Activated T-cell treated with anti-CD3 and anti-CD28 coated beads, Interleukin-2, amount 50 U/mL, for 1 hour (primary cell): ENCODE results near the gene PRLR.
"Not testable (repeated sequence)": the region's sequence is repeated elsewhere in the genome, so short reads cannot be mapped to it uniquely, and the experiment has no call there.

Source experiments
- DNase-seq: peaks from one replicate; pipeline ENCODE4 v3.0.0-alpha.2; 2020

The PRLR gene

DNA sequence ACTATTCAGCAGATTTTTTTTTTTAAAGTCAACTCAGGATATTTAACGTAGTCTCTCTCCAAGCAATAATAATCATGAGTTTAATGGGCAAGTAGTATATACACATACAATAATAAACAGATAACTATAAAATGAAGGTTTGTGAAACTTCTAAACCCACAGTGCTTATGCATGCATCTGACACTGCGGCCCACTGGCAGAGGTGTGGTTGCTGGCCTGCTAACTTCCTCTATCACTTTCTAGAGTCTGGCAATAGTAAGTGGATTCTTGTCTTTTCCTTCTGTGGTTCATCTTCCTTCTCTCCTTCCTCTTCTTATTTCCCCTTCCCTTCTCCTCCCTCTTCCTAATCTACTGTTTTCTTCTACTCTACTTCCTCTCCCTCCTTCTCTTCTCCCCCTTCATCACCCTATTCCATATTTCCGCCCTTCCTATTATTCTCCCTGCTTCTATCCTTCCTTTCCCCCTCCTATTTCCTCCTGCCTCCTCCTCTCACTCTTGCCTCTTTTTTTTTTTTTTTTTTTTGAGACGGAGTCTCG is 164.0 kb downstream of the PRLR start:
- DNase-seq: no peak

DNA sequence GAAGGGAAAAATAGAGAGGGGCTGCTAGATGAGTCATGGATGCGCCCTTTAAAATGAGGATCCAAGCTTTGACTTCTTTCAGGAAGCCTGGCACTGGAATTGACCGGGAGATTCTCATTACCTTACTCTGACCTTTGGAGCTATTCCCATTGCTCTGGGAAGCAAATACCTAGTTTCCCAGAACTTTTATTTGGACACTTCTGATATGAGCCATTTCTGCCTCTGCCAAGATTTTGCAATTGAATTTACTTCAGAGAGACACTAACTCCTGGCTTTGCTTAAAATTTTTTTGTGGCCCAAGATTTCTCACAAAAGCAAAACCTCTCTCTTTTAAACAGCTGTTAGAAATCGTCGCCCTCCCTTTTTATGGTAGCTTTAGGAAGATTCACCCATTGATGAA is 166.9 kb downstream of the PRLR start:
- DNase-seq: no peak

DNA sequence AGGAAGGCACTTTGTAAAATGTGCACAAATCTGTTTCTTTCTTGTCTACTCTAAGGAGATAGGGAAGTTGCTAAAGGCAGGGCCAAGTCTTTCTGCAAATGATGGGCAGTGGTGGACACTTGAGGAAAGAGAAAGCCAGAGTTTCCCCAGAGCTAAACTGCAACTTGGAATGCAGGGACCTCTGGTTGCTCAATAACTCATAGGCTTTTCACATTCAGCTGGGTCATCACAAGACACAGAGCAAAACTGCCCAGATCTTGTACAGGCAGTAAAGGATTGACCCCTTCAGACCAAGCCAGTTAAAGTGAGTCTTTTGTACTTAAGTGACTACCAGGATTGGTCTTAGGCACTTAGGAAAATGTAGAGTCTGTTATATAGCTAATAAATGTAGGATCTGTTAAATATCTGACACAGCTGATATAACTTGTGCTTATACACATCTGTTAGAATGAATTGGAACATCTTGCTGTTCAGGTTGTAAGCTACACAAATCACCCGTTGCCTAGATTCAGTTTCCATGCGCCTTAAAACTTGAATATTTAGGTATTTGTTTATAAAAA is 169.0 kb downstream of the PRLR start:
- no peak for DNase-seq

DNA sequence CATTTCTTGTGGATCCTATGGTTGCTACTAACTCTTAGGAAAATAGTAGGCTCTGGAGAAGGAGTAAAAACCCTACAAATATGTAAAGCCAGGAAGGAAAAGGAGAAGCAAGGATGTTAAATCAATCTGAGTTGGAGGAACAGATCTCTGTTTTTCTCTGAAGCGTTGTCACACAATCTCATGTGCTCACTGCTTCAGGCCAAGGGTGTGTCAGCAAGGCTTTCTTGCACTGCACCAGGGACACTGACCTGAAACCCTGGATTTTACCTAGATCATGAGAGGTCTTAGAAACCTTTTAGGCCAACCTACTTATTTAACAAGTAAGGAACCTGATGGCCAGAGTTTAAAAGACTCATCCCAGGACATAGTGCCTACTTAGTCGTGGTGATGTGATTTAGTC is 170.1 kb downstream of the PRLR start:
- no peak for DNase-seq

DNA sequence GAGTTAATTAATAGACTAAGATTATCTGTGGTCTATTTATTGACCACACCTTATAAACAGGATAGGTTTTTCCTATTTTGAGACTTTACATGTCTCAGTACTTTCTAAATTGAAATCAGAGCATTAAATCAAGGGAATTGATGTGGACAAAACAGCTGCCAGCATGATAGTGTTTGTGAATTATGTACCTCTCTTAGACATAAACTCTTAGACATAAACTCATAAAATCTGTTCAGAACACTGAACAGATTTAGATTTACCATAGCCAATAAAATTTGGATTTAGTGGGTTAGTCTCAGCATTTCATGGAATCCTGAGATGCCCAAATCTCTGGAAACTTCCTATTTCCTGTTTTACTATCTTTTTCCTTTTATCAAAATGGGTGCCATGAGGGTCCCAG is 171.0 kb downstream of the PRLR start:
- no peak for DNase-seq

DNA sequence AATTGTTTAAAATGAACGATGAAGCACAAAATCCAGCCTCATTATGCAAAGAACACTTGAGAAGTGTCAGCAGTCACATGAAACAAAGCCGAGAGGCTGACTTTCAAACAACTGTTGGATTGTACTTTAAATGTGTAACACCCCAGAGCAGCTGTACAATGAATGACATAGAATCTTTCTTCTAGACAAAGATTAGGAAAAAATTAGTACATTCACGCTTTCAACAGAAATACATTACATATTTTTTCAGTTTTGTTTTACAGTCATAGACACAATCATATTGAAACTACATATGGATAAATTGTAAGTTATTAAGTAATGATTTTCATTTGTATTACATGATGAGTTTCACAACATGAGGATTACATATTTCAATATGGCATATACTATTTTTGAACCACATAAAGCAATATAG is 171.9 kb downstream of the PRLR start:
- DNase-seq: no peak

DNA sequence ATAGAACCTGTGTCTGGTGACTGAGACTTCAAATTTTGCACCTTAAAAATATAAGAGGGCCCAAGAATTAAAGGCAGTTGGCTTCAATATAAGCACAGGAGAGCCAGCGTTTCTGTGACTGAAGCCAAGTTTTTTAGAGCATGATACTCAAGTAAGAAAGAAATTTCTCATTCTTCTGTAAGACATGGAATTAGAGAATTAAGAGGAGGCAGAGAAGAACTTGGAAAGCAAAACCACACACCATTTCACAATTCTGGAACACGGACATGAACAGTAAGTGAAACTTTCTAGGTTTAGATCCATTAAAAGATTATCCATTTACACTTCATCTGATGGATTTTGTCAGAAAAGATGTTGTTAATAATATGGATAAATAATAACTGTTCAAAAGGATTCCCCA is 173.6 kb downstream of the PRLR start:
- no peak for DNase-seq

DNA sequence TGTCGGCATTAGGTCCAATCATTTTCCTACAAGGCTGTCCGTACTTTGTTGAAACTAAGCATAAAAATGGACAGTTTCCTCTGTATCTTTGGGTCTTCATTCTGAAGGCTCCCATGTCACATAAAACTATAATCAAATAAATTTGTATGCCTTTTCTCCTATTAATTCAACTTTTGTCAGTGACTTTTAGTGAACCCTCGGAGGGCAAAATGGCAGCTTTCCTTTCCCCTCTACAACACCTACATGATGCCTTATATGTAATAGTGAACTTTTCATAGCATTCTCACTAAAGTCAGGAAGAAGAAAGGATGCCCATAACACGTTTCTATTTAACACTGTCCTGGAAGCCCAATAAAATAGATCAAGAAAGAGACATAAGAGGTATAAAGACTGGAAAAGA is 177.4 kb downstream of the PRLR start:
- no peak for DNase-seq

DNA sequence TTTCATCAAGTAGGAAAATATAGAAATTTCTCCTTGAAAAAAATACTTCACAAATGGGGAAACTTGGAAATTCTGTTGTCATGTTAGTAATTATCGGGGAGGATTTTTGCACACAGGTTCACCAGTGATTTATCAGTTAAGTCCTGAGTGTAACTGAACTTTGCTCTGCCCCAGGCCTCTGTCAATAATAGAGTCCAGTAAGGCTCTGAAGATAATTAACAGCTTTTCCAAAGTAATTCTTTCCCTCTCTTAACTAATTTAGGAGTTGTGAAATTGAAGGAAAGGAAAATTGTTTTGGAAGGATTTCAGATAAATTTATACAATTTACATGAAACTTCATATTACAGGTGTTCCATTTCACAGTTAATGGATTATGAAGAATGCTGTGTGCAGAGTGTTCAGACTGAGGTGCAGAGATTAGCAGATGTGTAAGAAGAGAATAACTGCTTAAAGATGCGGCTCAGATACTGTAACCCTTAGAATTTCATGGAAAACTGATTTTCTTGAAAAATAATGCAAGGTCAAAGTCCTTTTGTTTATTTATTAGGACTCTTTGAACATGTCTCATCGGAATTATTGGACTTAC is 179.7 kb downstream of the PRLR start:
- DNase-seq: no peak

DNA sequence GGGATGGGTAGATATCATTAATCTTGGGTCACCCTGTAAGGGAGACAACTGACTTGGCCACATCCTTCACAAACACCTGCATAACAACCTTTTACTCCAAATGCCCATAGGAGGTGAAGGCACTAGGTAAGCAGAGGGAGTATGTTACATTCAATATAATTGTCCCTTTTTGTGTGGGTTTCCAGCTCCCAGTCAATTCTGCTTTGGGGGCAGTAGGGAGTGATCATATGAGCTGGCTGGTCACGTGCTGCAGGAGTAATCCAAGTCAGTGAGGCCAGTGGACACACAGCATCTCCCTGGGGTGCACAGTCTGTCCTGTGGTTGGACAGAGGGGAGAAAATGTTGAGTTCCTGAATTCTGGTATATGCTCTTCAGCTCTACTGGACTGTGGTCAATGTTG is 181.4 kb downstream of the PRLR start:
- no peak for DNase-seq

DNA sequence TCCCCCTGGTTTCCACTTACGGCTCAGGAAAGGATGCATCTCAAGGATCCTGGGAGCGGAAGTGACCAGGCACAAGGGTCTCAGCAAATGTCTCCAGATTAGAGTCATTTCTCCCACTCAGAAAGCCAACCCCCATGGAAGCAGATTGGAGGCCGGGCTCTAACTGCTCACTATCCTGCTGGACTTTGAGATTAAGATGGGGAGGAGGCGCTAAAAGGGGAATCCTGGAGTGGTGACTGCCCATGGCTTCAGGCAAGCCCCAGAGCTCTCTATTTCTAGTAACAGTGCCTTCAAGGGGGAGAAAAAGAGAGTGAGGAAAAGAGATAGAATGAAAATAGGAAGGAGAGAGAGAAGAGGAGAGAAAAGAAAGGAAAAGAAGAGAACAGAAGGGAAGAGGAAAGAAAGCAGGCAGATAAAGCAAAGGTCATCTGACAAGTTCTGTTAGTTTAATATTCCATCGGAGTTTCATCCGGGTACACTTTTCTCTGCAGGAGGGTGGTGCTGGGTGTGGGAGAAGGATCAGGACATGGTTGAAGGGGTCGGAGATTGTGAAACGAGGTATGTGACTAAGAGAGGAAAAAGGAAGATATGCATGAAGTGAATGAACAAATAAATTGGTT is 182.4 kb downstream of the PRLR start, which contains the start of gene AGXT2:
TSS of gene AGXT2 (minus strand) at position 165 of the 620 bp plus-strand sequence. CDS start at position 108, 57 bp downstream.
- DNase-seq: no peak

DNA sequence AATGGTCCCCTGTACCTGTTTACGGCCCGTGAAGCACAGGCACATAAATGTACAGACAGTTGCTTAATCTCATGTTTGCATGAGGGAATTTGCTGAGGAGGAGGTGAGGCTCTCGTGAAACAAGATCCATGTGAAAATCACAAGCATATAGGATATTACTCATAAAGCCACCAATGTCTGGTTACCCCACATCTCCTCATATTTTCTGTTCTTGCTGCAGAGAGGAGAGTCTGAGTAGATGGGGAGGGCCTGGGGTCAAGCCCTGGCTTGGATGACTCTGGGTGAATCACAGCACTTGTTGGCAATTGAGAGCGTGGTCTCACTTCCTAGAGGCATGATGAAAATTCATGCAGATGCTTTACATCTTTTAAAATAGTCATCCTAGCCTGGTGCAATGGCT is 183.5 kb downstream of the PRLR start:
- DNase-seq: no peak

DNA sequence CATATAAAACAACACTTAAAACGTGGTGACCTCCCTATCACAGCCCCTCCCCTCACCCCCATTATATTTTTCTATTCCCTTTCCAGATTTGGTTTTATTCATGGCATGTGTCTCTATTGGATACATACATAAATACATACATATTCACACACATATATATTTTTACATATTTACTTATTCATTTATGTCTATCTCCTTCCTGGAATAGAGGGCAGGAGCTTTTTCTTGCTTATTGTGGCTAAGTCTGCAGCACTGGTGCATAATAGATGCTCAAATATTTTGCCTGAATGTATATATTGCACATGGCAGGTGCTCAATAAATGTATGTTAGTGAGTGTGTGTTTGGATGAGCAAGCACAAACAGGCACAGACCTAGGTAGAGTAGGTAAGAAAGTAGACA is 185.0 kb downstream of the PRLR start:
- no peak for DNase-seq

DNA sequence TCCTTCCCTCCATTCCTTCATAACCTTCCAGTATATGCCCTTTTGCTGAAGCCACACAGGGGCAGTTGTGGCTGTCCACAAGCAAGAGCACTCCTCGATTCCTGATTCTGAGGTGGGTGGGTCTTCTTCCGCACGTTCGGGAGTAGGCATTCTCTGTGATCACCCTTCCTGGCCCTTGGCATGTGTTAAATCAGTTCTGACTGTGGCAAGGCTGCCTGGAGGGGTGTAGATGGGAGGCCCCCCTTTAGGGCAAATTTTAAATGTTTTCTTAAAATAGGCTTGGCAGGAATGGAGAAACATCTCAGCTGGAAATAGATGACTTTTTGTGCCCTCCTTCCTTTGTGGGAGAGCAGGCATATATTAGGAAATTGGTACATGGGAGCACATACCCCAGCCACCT is 185.6 kb downstream of the PRLR start:
- no peak for DNase-seq

DNA sequence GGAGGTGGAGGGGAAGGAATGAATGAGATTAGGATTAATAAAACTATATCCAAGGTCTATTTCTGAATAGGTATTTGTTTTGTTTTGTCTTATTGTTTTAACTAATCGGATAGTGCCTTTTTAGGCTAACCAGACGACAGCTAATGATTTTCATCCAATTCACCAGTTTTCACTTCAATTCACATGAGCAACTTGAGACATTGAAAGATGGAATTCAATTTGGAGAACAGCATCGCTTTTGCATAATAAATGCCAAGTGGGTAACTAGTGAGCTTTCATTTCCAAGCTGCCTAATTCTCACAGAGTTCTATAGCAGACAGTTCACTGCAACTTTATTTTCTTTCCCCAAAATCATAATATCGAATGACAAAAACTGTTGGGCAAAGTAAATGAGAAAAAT is 187.5 kb downstream of the PRLR start:
- DNase-seq: no peak

DNA sequence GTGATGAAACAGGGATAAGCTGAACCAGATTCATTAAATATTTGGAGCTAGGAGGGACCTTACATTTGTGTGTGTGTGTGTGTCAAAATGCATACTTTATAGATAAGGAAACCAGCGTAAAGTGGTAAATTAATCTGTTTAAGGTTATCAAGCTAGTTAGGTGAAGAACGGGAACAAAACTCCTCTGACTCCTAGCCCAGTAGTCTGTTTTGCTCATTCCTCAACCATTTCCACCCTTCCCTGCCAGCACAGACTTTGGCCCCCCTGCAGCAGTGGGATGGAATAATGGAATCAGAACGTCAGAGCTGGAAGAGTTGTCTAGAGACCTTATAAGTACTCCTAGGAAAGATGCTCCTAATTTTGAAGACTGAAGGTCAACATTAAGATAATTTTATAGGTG is 189.0 kb downstream of the PRLR start:
- no peak for DNase-seq

DNA sequence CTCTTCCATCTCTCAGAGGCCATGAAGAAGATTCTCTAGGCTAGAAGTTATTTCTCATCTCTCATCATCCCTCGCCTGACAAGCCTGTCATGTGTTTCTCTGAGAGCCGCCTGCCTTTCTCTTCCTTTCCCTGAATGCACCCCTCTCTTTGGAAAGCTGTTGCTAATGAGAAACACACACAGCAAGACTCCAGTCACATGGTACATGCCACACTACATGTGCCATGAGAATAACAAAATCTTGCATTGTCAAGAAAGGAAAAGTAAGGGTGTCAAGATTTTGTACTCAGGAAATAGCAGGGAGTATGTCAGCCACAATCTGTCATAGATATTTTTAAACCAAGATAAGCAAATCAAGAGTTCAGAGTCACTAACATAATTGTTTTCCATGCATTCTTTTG is 191.4 kb downstream of the PRLR start:
- no peak for DNase-seq

DNA sequence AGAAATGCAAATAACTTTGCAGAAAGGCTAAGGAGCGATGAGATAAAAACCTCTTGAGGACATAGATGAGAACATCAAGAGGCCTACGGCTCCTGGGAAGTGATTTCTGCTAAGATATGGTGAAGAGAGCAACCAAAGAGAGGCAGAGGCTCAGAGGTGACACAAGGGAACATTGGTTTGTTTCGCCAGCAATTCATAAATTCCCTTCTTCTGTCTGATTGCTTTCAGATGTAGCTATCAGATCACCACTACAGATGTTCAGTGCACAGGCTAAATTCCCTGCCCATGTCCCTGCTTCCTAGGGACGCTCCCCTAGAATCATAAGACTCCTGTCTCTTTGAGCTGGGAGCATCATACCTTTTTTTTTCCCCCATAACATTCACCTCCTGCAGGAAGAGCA is 193.8 kb downstream of the PRLR start:
- no peak for DNase-seq

DNA sequence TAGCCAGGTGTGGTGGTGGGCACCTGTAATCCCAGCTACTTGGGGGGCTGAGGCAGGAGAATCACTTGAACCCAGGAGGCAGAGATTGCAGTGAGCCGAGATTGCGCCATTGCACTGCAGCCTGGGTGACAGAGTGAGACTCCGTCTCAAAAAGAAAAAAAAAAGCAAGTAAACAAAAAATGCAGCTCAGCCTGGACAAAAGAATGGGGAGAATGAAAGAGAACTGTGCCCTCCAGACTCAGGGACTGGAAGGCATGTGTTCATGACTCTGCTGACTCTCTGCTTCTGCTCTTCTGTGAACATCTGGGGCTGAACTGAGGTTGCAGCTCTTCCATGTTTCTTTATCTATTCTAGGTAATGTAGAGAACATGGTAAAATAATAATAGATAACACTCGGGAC is 194.4 kb downstream of the PRLR start:
- not testable (repeated sequence) for DNase-seq

DNA sequence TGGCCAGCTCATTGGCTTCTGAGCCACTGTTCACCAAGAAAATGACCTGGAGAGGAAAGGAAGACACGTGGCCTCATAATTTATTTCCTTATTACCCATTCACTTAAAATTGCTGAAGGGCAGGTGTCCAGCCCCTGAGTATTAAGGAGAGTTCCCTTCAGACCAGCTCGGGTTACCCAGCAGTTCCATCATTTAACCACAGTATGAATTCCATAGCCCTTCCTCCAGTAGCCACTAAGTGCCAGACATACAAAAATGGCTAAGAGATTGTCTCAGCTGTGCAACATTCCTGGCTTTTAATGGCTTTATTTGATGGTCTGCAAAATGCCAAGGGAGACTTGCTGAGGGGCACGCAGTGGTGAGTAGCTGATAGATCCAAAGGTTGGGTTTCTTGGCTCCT is 195.0 kb downstream of the PRLR start:
- no peak for DNase-seq

DNA sequence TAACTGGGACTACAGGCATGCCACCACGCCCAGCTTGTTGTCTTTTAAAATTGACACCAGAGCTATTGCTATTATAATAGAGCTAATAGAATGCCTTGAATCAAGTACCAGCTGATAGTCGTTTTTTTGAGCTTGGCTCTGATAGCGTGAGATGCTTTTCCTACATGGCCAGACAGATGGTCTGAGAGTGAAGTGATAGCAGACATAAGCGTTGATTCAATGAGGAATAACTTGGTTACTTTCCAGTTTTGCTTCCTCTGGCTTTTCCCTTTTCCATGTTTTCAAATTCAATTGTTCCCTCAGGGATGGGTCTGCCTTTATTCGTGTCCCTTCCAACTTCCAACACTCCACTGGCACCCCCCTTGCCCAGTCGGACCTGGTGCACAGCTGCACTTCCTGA is 197.9 kb downstream of the PRLR start:
- DNase-seq: no peak

DNA sequence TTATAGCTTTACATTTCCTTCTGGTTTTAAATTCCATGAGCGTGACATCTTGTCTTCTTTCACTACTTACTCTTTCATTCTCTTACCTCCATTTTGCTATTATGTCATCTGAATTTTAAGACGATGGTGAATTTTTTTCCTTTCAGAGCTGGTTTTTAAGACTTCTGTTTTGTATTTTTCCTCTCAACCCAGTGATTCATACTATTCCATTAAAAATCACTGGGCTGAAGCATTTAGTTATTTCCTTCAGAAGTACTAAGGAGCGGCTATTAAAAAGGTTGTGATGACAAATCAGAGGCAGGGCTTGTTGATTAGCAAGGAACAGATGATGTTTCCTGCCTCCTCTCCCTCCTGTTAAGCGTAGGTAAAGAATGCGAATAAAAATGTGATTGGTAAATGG is 199.0 kb downstream of the PRLR start:
- no peak for DNase-seq

DNA sequence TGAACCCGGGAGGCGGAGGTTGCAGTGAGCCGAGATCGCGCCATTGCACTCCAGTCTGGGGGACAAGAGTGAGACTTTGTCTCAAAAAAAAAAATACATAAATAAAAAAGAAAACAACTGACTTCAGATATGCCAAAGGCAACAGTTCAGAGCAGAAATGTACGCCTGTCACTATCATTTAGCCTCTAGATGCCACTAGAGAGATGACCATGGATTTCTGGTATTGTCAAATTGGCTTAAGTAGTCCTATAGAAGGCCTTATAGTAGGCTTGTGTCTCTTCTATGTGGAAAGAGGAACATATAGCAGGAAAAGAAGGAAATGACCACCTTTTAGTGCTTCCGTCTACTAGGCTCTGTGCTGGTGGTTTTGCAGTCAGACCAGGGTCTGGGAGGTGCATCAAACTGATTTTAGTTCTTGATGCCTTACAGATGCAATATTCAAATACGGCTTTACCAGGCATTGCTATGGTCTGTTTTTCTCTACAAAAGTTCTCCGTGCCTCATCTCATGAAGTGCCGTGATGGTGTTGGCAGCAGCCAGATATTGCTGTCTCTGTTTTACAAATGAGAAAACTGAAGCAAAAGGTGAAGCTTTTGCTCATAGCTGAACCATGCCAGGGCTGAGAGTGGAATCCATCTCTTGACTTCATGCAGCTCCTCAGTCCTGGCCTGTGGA is 199.7 kb downstream of the PRLR start:
- no peak for DNase-seq

DNA sequence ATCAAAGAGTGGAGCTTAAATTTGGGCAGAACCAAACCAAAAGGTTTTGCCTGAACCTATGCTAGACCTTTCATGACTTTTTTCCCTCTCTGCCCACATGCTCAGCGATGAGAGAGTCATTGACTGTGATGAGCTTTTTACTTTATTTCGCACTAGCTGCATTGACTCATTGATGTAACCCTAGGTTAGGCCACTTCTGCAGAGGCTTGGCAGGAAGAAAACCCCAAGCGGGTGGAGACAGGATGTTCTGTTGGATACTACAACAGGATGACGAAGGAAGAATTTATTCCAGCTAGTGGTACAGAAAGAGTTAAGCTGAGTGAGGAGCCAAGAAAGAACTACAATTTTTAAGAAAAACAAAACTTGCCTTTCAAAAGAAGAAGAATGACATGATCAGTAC is 201.0 kb downstream of the PRLR start:
- no peak for DNase-seq
